NCI-H82 treated with DMSO at 0.1 percent for 48 hours (cell line): ENCODE measurements around the gene FOXD4L6.
"Not testable (repeated sequence)": the region's sequence is repeated elsewhere in the genome, so short reads cannot be mapped to it uniquely, and the experiment has no call there.

ENCODE experiments used
- DNase-seq: peaks from one replicate; lab custom pipeline; 2025; ENCODE audit not compliant: unreplicated experiment; lab: John Stamatoyannopoulos, UW

Gene FOXD4L6

GRCh38 chr9:41104542-41104941, 23.9 kb downstream of the FOXD4L6 start:
- not testable (repeated sequence) for DNase-seq

GRCh38 chr9:41100508-41100907, 28.0 kb downstream of the FOXD4L6 start:
- not testable (repeated sequence) for DNase-seq

GRCh38 chr9:41098759-41099158, 29.7 kb downstream of the FOXD4L6 start:
- DNase-seq: not testable (repeated sequence)

GRCh38 chr9:41095060-41095459, 33.4 kb downstream of the FOXD4L6 start:
- not testable (repeated sequence) for DNase-seq

GRCh38 chr9:41094010-41094773, 34.3 kb downstream of the FOXD4L6 start:
- DNase-seq: not testable (repeated sequence)

- not testable (repeated sequence) for DNase-seq
Measured at GRCh38 chr9:41090922-41091321, 37.6 kb downstream of the FOXD4L6 start.

- DNase-seq: not testable (repeated sequence)
Measured at GRCh38 chr9:41090386-41090785, 38.1 kb downstream of the FOXD4L6 start.

- not testable (repeated sequence) for DNase-seq
Measured at GRCh38 chr9:41088450-41089059, 39.9 kb downstream of the FOXD4L6 start.

GRCh38 chr9:41087929-41088328, 40.6 kb downstream of the FOXD4L6 start:
- not testable (repeated sequence) for DNase-seq

GRCh38 chr9:41087157-41087780, 41.2 kb downstream of the FOXD4L6 start:
- not testable (repeated sequence) for DNase-seq

GRCh38 chr9:41086685-41087084, 41.8 kb downstream of the FOXD4L6 start:
- not testable (repeated sequence) for DNase-seq

- DNase-seq: not testable (repeated sequence)
Measured at GRCh38 chr9:41086215-41086614, 42.3 kb downstream of the FOXD4L6 start.

- not testable (repeated sequence) for DNase-seq
Measured at GRCh38 chr9:41082358-41082757, 46.1 kb downstream of the FOXD4L6 start.

- not testable (repeated sequence) for DNase-seq
Measured at GRCh38 chr9:41079464-41079863, 49.0 kb downstream of the FOXD4L6 start.

GRCh38 chr9:41077586-41077985, 50.9 kb downstream of the FOXD4L6 start:
- DNase-seq: not testable (repeated sequence)
